Stimulated activated CD8-positive, alpha-beta memory T cell treated with anti-CD3 and anti-CD28 coated beads, Interleukin-7, amount 100 ng/mL, for 48 hours (primary cell): ENCODE results near the gene ZNF609.

Source experiments
- DNase-seq, 2 donors: peaks; one replicate each; pipeline ENCODE4 v3.0.0-alpha.2; 2020; ENCODE audit warnings: low read depth in 1 of 2; ENCODE audit errors: extremely low read depth in 1 of 2

The ZNF609 gene

GRCh38 chr15:64460206-64460723, at the start of gene ZNF609:
ZNF609 (plus strand) TSS chr15:64460578; CDS start chr15:64499420, 38,842 bp downstream.
- peak; percentile 72 to 76 for DNase-seq

- no peak for DNase-seq
These were observed 48.2 kb upstream of the ZNF609 start for GRCh38 chr15:64412216-64412615.

GRCh38 chr15:64422697-64423096, 37.7 kb upstream of the ZNF609 start:
- DNase-seq: no peak

- DNase-seq: no peak
These were observed 36.4 kb upstream of the ZNF609 start for GRCh38 chr15:64423970-64424369.

- DNase-seq: no peak
These were observed 35.2 kb upstream of the ZNF609 start for GRCh38 chr15:64425221-64425620.

- no peak for DNase-seq
These were observed 33.4 kb upstream of the ZNF609 start for GRCh38 chr15:64426845-64427465.

GRCh38 chr15:64429448-64429847, 30.9 kb upstream of the ZNF609 start:
- DNase-seq: no peak

- no peak for DNase-seq
These were observed 30.2 kb upstream of the ZNF609 start for GRCh38 chr15:64430000-64430735.

GRCh38 chr15:64437982-64438381, 22.4 kb upstream of the ZNF609 start:
- DNase-seq: no peak

GRCh38 chr15:64438653-64439447, 21.5 kb upstream of the ZNF609 start:
- no peak for DNase-seq

GRCh38 chr15:64441852-64442251, 18.5 kb upstream of the ZNF609 start:
- DNase-seq: no peak

GRCh38 chr15:64443016-64443415, 17.4 kb upstream of the ZNF609 start:
- DNase-seq: no peak

GRCh38 chr15:64443747-64444621, 16.4 kb upstream of the ZNF609 start:
- no peak for DNase-seq

- DNase-seq: no peak
These were observed 15.5 kb upstream of the ZNF609 start for GRCh38 chr15:64444836-64445235.

- no peak for DNase-seq
These were observed 12.7 kb upstream of the ZNF609 start for GRCh38 chr15:64447536-64448315.

- DNase-seq: no peak
These were observed 7.2 kb upstream of the ZNF609 start for GRCh38 chr15:64452988-64453688.

GRCh38 chr15:64453689-64454037, 6.7 kb upstream of the ZNF609 start:
- DNase-seq: no peak

- no peak for DNase-seq
These were observed 6.1 kb upstream of the ZNF609 start for GRCh38 chr15:64454282-64454681.

GRCh38 chr15:64455961-64456371, 4.4 kb upstream of the ZNF609 start:
- no peak for DNase-seq
